Measurements from ENCODE around the gene RAD21L1. TPM values are rescaled to one million over a fixed set of nuclear protein-coding genes. Genes with fewer than 3 reads are reported as not detected.

Gene RAD21L1
- total RNA-seq, 1 experiment from 2014 or later = not detected

- no peak overlapping the region for H3K4me2 ChIP-seq (ENCODE audit: low read depth, low read length, poor library complexity, severe bottlenecking)
- no peak overlapping the region for H3K9ac ChIP-seq (ENCODE audit: low read length)
- H3K27me3 ChIP-seq (ENCODE audit: low read length) = no peaks in the 10 kb centered on the region
- H3K36me3 ChIP-seq (ENCODE audit: insufficient read depth, low read length) = no peaks in the 10 kb centered on the region
- no peaks in the 10 kb centered on the region for H3K9me3 ChIP-seq (ENCODE audit: low read length)
- H3K79me2 ChIP-seq (ENCODE audit: low read length) = no peaks in the 10 kb centered on the region
- no peaks in the 10 kb centered on the region for H4K20me1 ChIP-seq (ENCODE audit: insufficient read depth, low read depth, low read length)
- no peak for DNase-seq
- H2AFZ ChIP-seq (ENCODE audit: low read length) = no peak overlapping the region
- H3K4me3 ChIP-seq (ENCODE audit: low read length) = no peak overlapping the region
- no peaks in the 10 kb centered on the region for H3K4me1 ChIP-seq (ENCODE audit: low read length)
- no peak overlapping the region for H3K27ac ChIP-seq (ENCODE audit: low read length)
- H3K9me2 ChIP-seq (replicated peaks; ENCODE audit: insufficient read depth, low read length) = no peaks in the 10 kb centered on the region
These were observed 34.5 kb upstream of the RAD21L1 start for GRCh38 chr20:1191299-1191698.

- Histone ChIP-seq H4K20me1 (ENCODE audit: insufficient read depth, low read depth, low read length) (no peaks in the 10 kb centered on the region), H3K4me1 (ENCODE audit: low read length) (no peaks in the 10 kb centered on the region), H3K9ac (ENCODE audit: low read length) (no peak overlapping the region), H3K9me2 (replicated peaks; ENCODE audit: insufficient read depth, low read length) (no peaks in the 10 kb centered on the region), H3K27ac (ENCODE audit: low read length) (no peak overlapping the region), H3K4me3 (ENCODE audit: low read length) (no peak overlapping the region), H3K27me3 (ENCODE audit: low read length) (no peaks in the 10 kb centered on the region), H3K4me2 (ENCODE audit: low read depth, low read length, poor library complexity, severe bottlenecking) (no peak overlapping the region), H3K36me3 (ENCODE audit: insufficient read depth, low read length) (no peaks in the 10 kb centered on the region), H3K79me2 (ENCODE audit: low read length) (no peaks in the 10 kb centered on the region), H3K9me3 (ENCODE audit: low read length) (no peaks in the 10 kb centered on the region), H2AFZ (ENCODE audit: low read length) (no peak overlapping the region)
- DNase-seq = no peak
These were observed 30.6 kb upstream of the RAD21L1 start for GRCh38 chr20:1195226-1195625.

- Histone ChIP-seq H3K4me3 (ENCODE audit: low read length) (no peak overlapping the region), H3K27ac (ENCODE audit: low read length) (no peak overlapping the region), H3K4me2 (ENCODE audit: low read depth, low read length, poor library complexity, severe bottlenecking) (no peak overlapping the region), H3K9ac (ENCODE audit: low read length) (no peak overlapping the region), H3K79me2 (ENCODE audit: low read length) (no peaks in the 10 kb centered on the region), H4K20me1 (ENCODE audit: insufficient read depth, low read depth, low read length) (no peaks in the 10 kb centered on the region), H3K27me3 (ENCODE audit: low read length) (no peaks in the 10 kb centered on the region), H3K36me3 (ENCODE audit: insufficient read depth, low read length) (no peaks in the 10 kb centered on the region), H3K9me3 (ENCODE audit: low read length) (no peaks in the 10 kb centered on the region), H2AFZ (ENCODE audit: low read length) (no peak overlapping the region), H3K9me2 (replicated peaks; ENCODE audit: insufficient read depth, low read length) (no peaks in the 10 kb centered on the region), H3K4me1 (ENCODE audit: low read length) (no peaks in the 10 kb centered on the region)
- DNase-seq = no peak
These were observed 29.2 kb upstream of the RAD21L1 start for GRCh38 chr20:1196634-1197033.

GRCh38 chr20:1197801-1198200 is 28.0 kb upstream of the RAD21L1 start:
- Histone ChIP-seq H3K4me3 (ENCODE audit: low read length) (no peak overlapping the region), H3K9me3 (ENCODE audit: low read length) (no peaks in the 10 kb centered on the region), H3K36me3 (ENCODE audit: insufficient read depth, low read length) (no peaks in the 10 kb centered on the region), H3K27me3 (ENCODE audit: low read length) (no peaks in the 10 kb centered on the region), H3K79me2 (ENCODE audit: low read length) (no peaks in the 10 kb centered on the region), H3K4me1 (ENCODE audit: low read length) (no peaks in the 10 kb centered on the region), H3K4me2 (ENCODE audit: low read depth, low read length, poor library complexity, severe bottlenecking) (no peak overlapping the region), H3K27ac (ENCODE audit: low read length) (no peak overlapping the region), H3K9ac (ENCODE audit: low read length) (no peak overlapping the region), H4K20me1 (ENCODE audit: insufficient read depth, low read depth, low read length) (no peaks in the 10 kb centered on the region), H3K9me2 (replicated peaks; ENCODE audit: insufficient read depth, low read length) (no peaks in the 10 kb centered on the region), H2AFZ (ENCODE audit: low read length) (no peak overlapping the region)
- DNase-seq = no peak

GRCh38 chr20:1198751-1199150 is 27.1 kb upstream of the RAD21L1 start:
- no peak overlapping the region for H3K27ac ChIP-seq (ENCODE audit: low read length)
- H3K79me2 ChIP-seq (ENCODE audit: low read length) = no peaks in the 10 kb centered on the region
- no peak overlapping the region for H3K9ac ChIP-seq (ENCODE audit: low read length)
- no peaks in the 10 kb centered on the region for H3K9me3 ChIP-seq (ENCODE audit: low read length)
- H3K27me3 ChIP-seq (ENCODE audit: low read length) = no peaks in the 10 kb centered on the region
- no peak for DNase-seq
- no peak overlapping the region for H3K4me3 ChIP-seq (ENCODE audit: low read length)
- no peaks in the 10 kb centered on the region for H3K9me2 ChIP-seq (replicated peaks; ENCODE audit: insufficient read depth, low read length)
- no peaks in the 10 kb centered on the region for H4K20me1 ChIP-seq (ENCODE audit: insufficient read depth, low read depth, low read length)
- no peak overlapping the region for H3K4me2 ChIP-seq (ENCODE audit: low read depth, low read length, poor library complexity, severe bottlenecking)
- H3K4me1 ChIP-seq (ENCODE audit: low read length) = no peaks in the 10 kb centered on the region
- H3K36me3 ChIP-seq (ENCODE audit: insufficient read depth, low read length) = no peaks in the 10 kb centered on the region
- H2AFZ ChIP-seq (ENCODE audit: low read length) = no peak overlapping the region

GRCh38 chr20:1199212-1199873 is 26.5 kb upstream of the RAD21L1 start:
- no peaks in the 10 kb centered on the region for H4K20me1 ChIP-seq (ENCODE audit: insufficient read depth, low read depth, low read length)
- no peaks in the 10 kb centered on the region for H3K36me3 ChIP-seq (ENCODE audit: insufficient read depth, low read length)
- H3K9ac ChIP-seq (ENCODE audit: low read length) = no peak overlapping the region
- H3K9me3 ChIP-seq (ENCODE audit: low read length) = no peaks in the 10 kb centered on the region
- no peaks in the 10 kb centered on the region for H3K9me2 ChIP-seq (replicated peaks; ENCODE audit: insufficient read depth, low read length)
- no peak overlapping the region for H3K4me2 ChIP-seq (ENCODE audit: low read depth, low read length, poor library complexity, severe bottlenecking)
- no peak overlapping the region for H2AFZ ChIP-seq (ENCODE audit: low read length)
- no peak overlapping the region for H3K4me3 ChIP-seq (ENCODE audit: low read length)
- no peak for DNase-seq
- H3K4me1 ChIP-seq (ENCODE audit: low read length) = no peaks in the 10 kb centered on the region
- no peaks in the 10 kb centered on the region for H3K79me2 ChIP-seq (ENCODE audit: low read length)
- no peaks in the 10 kb centered on the region for H3K27me3 ChIP-seq (ENCODE audit: low read length)
- H3K27ac ChIP-seq (ENCODE audit: low read length) = no peak overlapping the region

- H3K9ac ChIP-seq (ENCODE audit: low read length) = no peak overlapping the region
- H4K20me1 ChIP-seq (ENCODE audit: insufficient read depth, low read depth, low read length) = no peaks in the 10 kb centered on the region
- H3K4me3 ChIP-seq (ENCODE audit: low read length) = no peak overlapping the region
- no peak overlapping the region for H3K4me2 ChIP-seq (ENCODE audit: low read depth, low read length, poor library complexity, severe bottlenecking)
- H3K36me3 ChIP-seq (ENCODE audit: insufficient read depth, low read length) = no peaks in the 10 kb centered on the region
- H3K27ac ChIP-seq (ENCODE audit: low read length) = no peak overlapping the region
- H3K9me2 ChIP-seq (replicated peaks; ENCODE audit: insufficient read depth, low read length) = no peaks in the 10 kb centered on the region
- H2AFZ ChIP-seq (ENCODE audit: low read length) = no peak overlapping the region
- no peak for DNase-seq
- no peaks in the 10 kb centered on the region for H3K79me2 ChIP-seq (ENCODE audit: low read length)
- H3K4me1 ChIP-seq (ENCODE audit: low read length) = no peaks in the 10 kb centered on the region
- H3K27me3 ChIP-seq (ENCODE audit: low read length) = no peaks in the 10 kb centered on the region
- H3K9me3 ChIP-seq (ENCODE audit: low read length) = no peaks in the 10 kb centered on the region
These were observed 25.9 kb upstream of the RAD21L1 start for GRCh38 chr20:1199964-1200363.

- Histone ChIP-seq H3K36me3 (ENCODE audit: insufficient read depth, low read length) (no peaks in the 10 kb centered on the region), H3K27me3 (ENCODE audit: low read length) (no peaks in the 10 kb centered on the region), H3K9me3 (ENCODE audit: low read length) (no peaks in the 10 kb centered on the region), H4K20me1 (ENCODE audit: insufficient read depth, low read depth, low read length) (no peaks in the 10 kb centered on the region), H3K79me2 (ENCODE audit: low read length) (no peaks in the 10 kb centered on the region), H3K4me1 (ENCODE audit: low read length) (no peaks in the 10 kb centered on the region), H3K4me3 (ENCODE audit: low read length) (no peak within 1 kb of the TSS), H3K4me2 (ENCODE audit: low read depth, low read length, poor library complexity, severe bottlenecking) (no peak within 1 kb of the TSS), H3K9me2 (replicated peaks; ENCODE audit: insufficient read depth, low read length) (no peaks in the 10 kb centered on the region), H3K9ac (ENCODE audit: low read length) (no peak within 1 kb of the TSS), H2AFZ (ENCODE audit: low read length) (no peak within 1 kb of the TSS), H3K27ac (ENCODE audit: low read length) (no peak within 1 kb of the TSS)
- DNase-seq = no peak
These were observed 22.9 kb upstream of the RAD21L1 start, which contains the start of gene C20orf202 for GRCh38 chr20:1202762-1203504. TSS of gene C20orf202 (plus strand) at chr20:1203454. CDS start at chr20:1203586, 132 bp downstream.
